Measurements from ENCODE around the gene PAH.

PAH gene

GRCh38 chr12:102933168-102933567, 16.1 kb upstream of the PAH start:
- DNase-seq (ENCODE audit: low read depth): no peak
- TF ChIP-seq, protein P1, sequence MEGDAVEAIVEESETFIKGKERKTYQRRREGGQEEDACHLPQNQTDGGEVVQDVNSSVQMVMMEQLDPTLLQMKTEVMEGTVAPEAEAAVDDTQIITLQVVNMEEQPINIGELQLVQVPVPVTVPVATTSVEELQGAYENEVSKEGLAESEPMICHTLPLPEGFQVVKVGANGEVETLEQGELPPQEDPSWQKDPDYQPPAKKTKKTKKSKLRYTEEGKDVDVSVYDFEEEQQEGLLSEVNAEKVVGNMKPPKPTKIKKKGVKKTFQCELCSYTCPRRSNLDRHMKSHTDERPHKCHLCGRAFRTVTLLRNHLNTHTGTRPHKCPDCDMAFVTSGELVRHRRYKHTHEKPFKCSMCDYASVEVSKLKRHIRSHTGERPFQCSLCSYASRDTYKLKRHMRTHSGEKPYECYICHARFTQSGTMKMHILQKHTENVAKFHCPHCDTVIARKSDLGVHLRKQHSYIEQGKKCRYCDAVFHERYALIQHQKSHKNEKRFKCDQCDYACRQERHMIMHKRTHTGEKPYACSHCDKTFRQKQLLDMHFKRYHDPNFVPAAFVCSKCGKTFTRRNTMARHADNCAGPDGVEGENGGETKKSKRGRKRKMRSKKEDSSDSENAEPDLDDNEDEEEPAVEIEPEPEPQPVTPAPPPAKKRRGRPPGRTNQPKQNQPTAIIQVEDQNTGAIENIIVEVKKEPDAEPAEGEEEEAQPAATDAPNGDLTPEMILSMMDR (IDR thresholded peaks at IDR 0.05; ENCODE audit: low read length, missing control alignments): no peak
- no peak overlapping the region for H3K4me3 ChIP-seq (replicated peaks; ENCODE audit: low read depth, low read length)

GRCh38 chr12:102927220-102927619, 10.2 kb upstream of the PAH start:
- H3K4me3 ChIP-seq (replicated peaks; ENCODE audit: low read depth, low read length): no peak overlapping the region
- no peak for DNase-seq (ENCODE audit: low read depth)
- TF ChIP-seq, protein P1 (IDR thresholded peaks at IDR 0.05; ENCODE audit: low read length, missing control alignments): no peak

- TF ChIP-seq, protein P1 (IDR thresholded peaks at IDR 0.05; ENCODE audit: low read length, missing control alignments): no peak
- no peak overlapping the region for H3K4me3 ChIP-seq (replicated peaks; ENCODE audit: low read depth, low read length)
- no peak for DNase-seq (ENCODE audit: low read depth)
Observed at GRCh38 chr12:102921240-102921639, 4.2 kb upstream of the PAH start.

GRCh38 chr12:102920271-102920670, 3.2 kb upstream of the PAH start:
- no peak for DNase-seq (ENCODE audit: low read depth)
- TF ChIP-seq, protein P1 (IDR thresholded peaks at IDR 0.05; ENCODE audit: low read length, missing control alignments): no peak
- H3K4me3 ChIP-seq (replicated peaks; ENCODE audit: low read depth, low read length): no peak overlapping the region

GRCh38 chr12:102918840-102919239, 1.8 kb upstream of the PAH start:
- TF ChIP-seq, protein P1 (IDR thresholded peaks at IDR 0.05; ENCODE audit: low read length, missing control alignments): no peak
- no peak for DNase-seq (ENCODE audit: low read depth)
- no peak overlapping the region for H3K4me3 ChIP-seq (replicated peaks; ENCODE audit: low read depth, low read length)

DNA sequence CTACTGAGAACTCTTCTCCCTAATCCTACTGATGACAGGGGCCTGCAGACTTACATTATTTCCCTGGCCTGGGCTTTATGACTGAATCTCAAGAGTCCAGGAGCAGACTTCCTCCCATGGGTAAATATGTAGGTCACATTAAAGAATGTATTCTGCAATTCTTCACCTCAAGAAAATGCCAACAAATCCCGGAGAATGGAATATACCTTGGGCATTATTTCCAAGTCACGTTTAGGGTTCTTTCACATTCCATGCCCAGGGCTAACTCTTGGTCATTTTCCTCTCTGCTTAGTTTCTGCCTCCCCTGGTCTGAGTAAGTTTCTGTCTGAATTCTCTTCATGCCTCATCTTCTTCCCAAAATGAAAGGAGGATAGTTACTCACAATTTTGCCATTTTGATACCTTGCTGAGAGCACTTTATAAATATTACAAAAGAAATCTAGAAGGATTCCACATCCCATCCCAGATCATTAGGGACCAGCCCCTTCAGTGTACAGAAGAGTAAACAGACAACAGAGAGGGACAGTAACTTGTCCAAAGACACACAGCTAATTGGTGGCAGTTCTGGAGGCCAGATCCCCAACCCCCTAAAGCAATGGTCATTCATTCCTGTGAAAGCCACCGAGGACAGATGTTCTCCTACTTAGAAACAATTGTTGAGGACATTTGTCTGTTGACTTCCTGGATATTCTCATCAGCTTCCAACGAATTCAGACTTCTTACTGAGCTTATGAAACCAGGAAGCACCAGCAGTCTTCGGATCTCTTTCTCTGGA, 605 bp downstream of the PAH start:
- TF ChIP-seq, protein P1 (IDR thresholded peaks at IDR 0.05; ENCODE audit: low read length, missing control alignments): no peak
- DNase-seq (ENCODE audit: low read depth): no peak
- no peak overlapping the region for H3K4me3 ChIP-seq (replicated peaks; ENCODE audit: low read depth, low read length)
